Ishikawa (cell line): ENCODE measurements around the gene OMA1.

Experiments
- CEBPB ChIP-seq: IDR thresholded peaks from 2 replicates; pipeline ENCODE4 v1.6.1; 2012
- CREB1 ChIP-seq: IDR thresholded peaks from 2 replicates; pipeline ENCODE4 v1.6.1; 2012; ENCODE audit warnings: low read depth
- FOXM1 ChIP-seq: IDR thresholded peaks from 2 replicates; pipeline ENCODE4 v1.6.1; 2012; ENCODE audit warnings: low read depth, borderline replicate concordance
- RAD21 ChIP-seq: IDR thresholded peaks from 2 replicates; pipeline ENCODE4 v1.6.1; 2012; ENCODE audit warnings: low read depth
- TAF1 ChIP-seq: IDR thresholded peaks from 2 replicates; pipeline ENCODE4 v1.6.1; 2012; ENCODE audit warnings: low read depth, mild to moderate bottlenecking
- YY1 ChIP-seq: IDR thresholded peaks from 2 replicates; pipeline ENCODE4 v1.6.1; 2012; ENCODE audit warnings: low read depth

DNA sequence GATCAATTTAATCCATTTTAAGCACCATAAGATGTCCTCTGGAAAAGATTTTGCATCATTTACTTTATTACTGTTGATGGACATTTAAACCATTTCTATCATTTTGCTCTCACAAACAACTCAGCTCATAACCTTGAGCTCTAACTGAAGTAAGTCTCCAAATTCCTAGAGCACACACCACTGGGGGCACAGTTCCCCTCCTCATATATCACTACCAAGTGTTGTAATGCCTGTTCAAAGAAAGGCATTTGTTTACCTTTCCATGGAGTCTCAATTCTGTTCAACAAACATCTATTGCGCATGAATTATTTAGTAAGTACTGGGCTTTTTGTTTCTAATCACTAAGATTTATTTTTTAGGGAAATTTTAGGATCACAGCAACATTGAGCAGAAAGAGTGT, 8.9 kb upstream of the OMA1 start:
- TF ChIP-seq TAF1 (no peak), CREB1 (no peak), YY1 (no peak), CEBPB (no peak), FOXM1 (no peak), RAD21 (no peak)
